HepG2 (cell line): Measurements from ENCODE around the gene EIF5. TPM values are rescaled to one million over a fixed set of nuclear protein-coding genes. Genes with fewer than 3 reads are reported as not detected.

Experiments used
- CAMTA2 ChIP-seq: sonication (generic); formaldehyde crosslinking; IDR thresholded peaks from 2 replicates; pipeline ENCODE4 v1.4.0; 2020; ENCODE audit warnings: mild to moderate bottlenecking, missing genetic modification reagents, borderline replicate concordance
- GATA4 ChIP-seq: sonication (generic); IDR thresholded peaks from 2 replicates; pipeline ENCODE4 v1.6.1; 2016; ENCODE audit warnings: antibody characterized with exemption, low read depth, borderline replicate concordance
- GATAD1 ChIP-seq: IDR thresholded peaks from 2 replicates; pipeline ENCODE4 v1.6.1; 2016; ENCODE audit warnings: missing genetic modification reagents, missing compliant biosample characterization
- SNAPC2 ChIP-seq: sonication (generic); formaldehyde crosslinking; IDR thresholded peaks from 2 replicates; pipeline ENCODE4 v1.8.1; 2022; ENCODE audit warnings: mild to moderate bottlenecking, missing genetic modification reagents
- STAT5B ChIP-seq: sonication (generic); formaldehyde crosslinking; IDR thresholded peaks from 2 replicates; pipeline ENCODE4 v1.4.0; 2020; ENCODE audit warnings: missing genetic modification reagents
- TBX2 ChIP-seq: sonication (generic); formaldehyde crosslinking; IDR thresholded peaks from 2 replicates; pipeline ENCODE4 v1.5.0; 2020; ENCODE audit warnings: missing genetic modification reagents, mild to moderate bottlenecking, borderline replicate concordance
- THAP7 ChIP-seq: sonication (generic); formaldehyde crosslinking; IDR thresholded peaks from 2 replicates; pipeline ENCODE4 v1.8.1; 2023; ENCODE audit warnings: mild to moderate bottlenecking, missing genetic modification reagents
- THYN1 ChIP-seq: sonication (generic); formaldehyde crosslinking; IDR thresholded peaks from 2 replicates; pipeline ENCODE4 v1.8.1; 2023; ENCODE audit warnings: low read depth, mild to moderate bottlenecking, moderate library complexity, missing genetic modification reagents, borderline replicate concordance
- TOPORS ChIP-seq: sonication (generic); formaldehyde crosslinking; IDR thresholded peaks from 2 replicates; pipeline ENCODE4 v1.8.0; 2023; ENCODE audit warnings: mild to moderate bottlenecking, missing genetic modification reagents
- ZNF12 ChIP-seq: sonication (generic); formaldehyde crosslinking; IDR thresholded peaks from 2 replicates; pipeline ENCODE4 v1.5.0; 2020; ENCODE audit warnings: missing genetic modification reagents
- ZNF143 ChIP-seq: sonication (generic); formaldehyde crosslinking; IDR thresholded peaks from 2 replicates; pipeline ENCODE4 v1.4.0; 2020; ENCODE audit warnings: missing genetic modification reagents
- ZNF296 ChIP-seq: sonication (generic); formaldehyde crosslinking; conservative IDR thresholded peaks from 2 replicates; pipeline ENCODE4 v1.5.0; 2020; ENCODE audit warnings: mild to moderate bottlenecking, missing genetic modification reagents
- ZNF770 ChIP-seq: sonication (generic); formaldehyde crosslinking; IDR thresholded peaks from 2 replicates; pipeline ENCODE4 v1.5.0; 2020; ENCODE audit warnings: mild to moderate bottlenecking, missing genetic modification reagents
- polyA plus RNA-seq, 8 experiments: library from polyadenylated mRNA; depleted of rRNA in 3 of 8; stranded (reverse) in 7 of 8; unstranded in 1 of 8; fragments of >200 nt; fragmentation: Illumina TruSeq in 4 of 8; extraction: Trizol in 4 of 8; gene quantifications; 2 replicates each; pipeline versions ENCODE4 v1.2.1 to v1.2.3, GENCODE V29; 2011 to 2016; ENCODE audit warnings: low read depth in 4 of 8, missing spikeins in 1 of 8, mixed read lengths in 1 of 8; ENCODE audit not compliant: insufficient read depth in 1 of 8
- total RNA-seq, 5 experiments: library from RNA; depleted of rRNA; stranded (reverse); fragments of >200 nt; fragmentation: Illumina TruSeq; extraction: Trizol; gene quantifications; 2 replicates each; pipeline ENCODE4 v1.2.3, GENCODE V29; 2016; ENCODE audit warnings: low read depth in 1 of 5
- TF ChIP-seq, protein P1 (sequence below): sonication (generic); formaldehyde crosslinking; IDR thresholded peaks from 2 replicates; pipeline ENCODE4 v1.4.0; 2020; ENCODE audit warnings: missing genetic modification reagents, mild to moderate bottlenecking, borderline replicate concordance
- TF ChIP-seq, protein P2 (sequence below): sonication (generic); formaldehyde crosslinking; IDR thresholded peaks from 2 replicates; pipeline ENCODE4 v1.8.0; 2022; ENCODE audit warnings: missing genetic modification reagents, mild to moderate bottlenecking, moderate library complexity, borderline replicate concordance
- TF ChIP-seq, protein P3 (sequence below): sonication (generic); formaldehyde crosslinking; IDR thresholded peaks from 2 replicates; pipeline ENCODE4 v1.4.0; 2020; ENCODE audit warnings: mild to moderate bottlenecking, missing genetic modification reagents

The EIF5 gene
- total and polyA plus RNA-seq, 2 of the 13 experiments (the other 11 are each of a cell fraction or from before 2014, with no cell fraction given): 189 to 281 TPM

DNA sequence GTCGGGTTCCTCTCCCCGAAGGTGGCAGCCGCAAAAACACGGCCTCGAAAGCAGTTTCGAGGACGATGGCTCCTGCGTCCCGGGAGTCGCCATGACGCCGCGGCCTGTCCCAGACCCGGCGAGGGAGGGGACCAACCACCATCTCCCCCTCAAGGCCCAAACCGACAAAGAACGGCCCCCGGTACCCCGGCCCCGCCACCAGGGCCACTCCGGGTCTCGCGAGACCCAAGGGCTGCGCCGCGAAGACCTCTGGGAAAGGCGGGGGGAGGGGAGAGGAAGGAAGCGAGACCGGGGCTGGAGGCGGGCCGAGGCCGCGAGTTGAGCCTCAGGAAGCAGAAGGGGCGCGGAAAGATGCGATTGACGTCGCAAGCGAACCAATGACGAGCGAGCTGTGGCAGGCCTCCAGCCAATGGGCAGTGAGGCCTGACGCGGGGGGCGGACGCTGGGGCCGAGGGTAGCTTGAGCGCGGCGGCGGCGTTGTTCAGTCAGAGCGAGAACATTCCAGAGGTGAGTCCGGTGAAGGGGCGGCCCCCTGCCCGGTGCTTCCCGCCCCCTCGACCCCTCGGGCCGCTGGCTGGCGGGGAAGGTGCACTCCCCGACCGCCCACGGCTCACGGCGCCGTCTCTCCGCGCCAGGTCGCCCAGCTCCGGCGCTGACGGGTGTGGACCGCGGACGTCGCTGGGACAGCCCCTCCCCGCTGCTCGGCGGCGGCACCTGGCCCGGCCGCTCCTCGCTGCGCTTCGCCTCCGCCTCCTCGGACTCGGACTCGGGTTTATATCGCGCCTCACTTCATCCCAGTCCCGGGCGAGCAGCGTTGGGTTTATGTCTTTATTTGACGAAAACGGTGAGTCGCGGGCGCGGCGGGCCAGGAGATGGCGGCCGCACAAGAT is at the start of gene EIF5 (continued):
- TF ChIP-seq ZNF770 (CRISPR knock-in tag) (no peak), GATAD1 (CRISPR knock-in tag) (peak; percentile 89), TBX2 (CRISPR knock-in tag) (peak; percentile 77), ZNF296 (CRISPR knock-in tag) (no peak; the same call in 1 of the 2 replicates), ZNF12 (CRISPR knock-in tag) (peak; percentile 11; the same call in 1 of the 2 replicates), ZNF143 (peak; percentile 95), THAP7 (CRISPR knock-in tag) (no peak), THYN1 (CRISPR knock-in tag) (no peak), GATA4 (peak; percentile 71; the same call in 1 of the 2 replicates), CAMTA2 (CRISPR knock-in tag) (0 out of 2 replicates have a peak, but pooled peaks have one; percentile 25), SNAPC2 (peak; percentile 10; the same call in 1 of the 2 replicates), STAT5B (CRISPR knock-in tag) (no peak), TOPORS (no peak; the same call in 1 of the 2 replicates)
- TF ChIP-seq, protein P1, sequence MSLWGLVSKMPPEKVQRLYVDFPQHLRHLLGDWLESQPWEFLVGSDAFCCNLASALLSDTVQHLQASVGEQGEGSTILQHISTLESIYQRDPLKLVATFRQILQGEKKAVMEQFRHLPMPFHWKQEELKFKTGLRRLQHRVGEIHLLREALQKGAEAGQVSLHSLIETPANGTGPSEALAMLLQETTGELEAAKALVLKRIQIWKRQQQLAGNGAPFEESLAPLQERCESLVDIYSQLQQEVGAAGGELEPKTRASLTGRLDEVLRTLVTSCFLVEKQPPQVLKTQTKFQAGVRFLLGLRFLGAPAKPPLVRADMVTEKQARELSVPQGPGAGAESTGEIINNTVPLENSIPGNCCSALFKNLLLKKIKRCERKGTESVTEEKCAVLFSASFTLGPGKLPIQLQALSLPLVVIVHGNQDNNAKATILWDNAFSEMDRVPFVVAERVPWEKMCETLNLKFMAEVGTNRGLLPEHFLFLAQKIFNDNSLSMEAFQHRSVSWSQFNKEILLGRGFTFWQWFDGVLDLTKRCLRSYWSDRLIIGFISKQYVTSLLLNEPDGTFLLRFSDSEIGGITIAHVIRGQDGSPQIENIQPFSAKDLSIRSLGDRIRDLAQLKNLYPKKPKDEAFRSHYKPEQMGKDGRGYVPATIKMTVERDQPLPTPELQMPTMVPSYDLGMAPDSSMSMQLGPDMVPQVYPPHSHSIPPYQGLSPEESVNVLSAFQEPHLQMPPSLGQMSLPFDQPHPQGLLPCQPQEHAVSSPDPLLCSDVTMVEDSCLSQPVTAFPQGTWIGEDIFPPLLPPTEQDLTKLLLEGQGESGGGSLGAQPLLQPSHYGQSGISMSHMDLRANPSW (CRISPR knock-in tag): no peak
- TF ChIP-seq, protein P2, sequence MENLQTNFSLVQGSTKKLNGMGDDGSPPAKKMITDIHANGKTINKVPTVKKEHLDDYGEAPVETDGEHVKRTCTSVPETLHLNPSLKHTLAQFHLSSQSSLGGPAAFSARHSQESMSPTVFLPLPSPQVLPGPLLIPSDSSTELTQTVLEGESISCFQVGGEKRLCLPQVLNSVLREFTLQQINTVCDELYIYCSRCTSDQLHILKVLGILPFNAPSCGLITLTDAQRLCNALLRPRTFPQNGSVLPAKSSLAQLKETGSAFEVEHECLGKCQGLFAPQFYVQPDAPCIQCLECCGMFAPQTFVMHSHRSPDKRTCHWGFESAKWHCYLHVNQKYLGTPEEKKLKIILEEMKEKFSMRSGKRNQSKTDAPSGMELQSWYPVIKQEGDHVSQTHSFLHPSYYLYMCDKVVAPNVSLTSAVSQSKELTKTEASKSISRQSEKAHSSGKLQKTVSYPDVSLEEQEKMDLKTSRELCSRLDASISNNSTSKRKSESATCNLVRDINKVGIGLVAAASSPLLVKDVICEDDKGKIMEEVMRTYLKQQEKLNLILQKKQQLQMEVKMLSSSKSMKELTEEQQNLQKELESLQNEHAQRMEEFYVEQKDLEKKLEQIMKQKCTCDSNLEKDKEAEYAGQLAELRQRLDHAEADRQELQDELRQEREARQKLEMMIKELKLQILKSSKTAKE (CRISPR knock-in tag): no peak
- TF ChIP-seq, protein P3, sequence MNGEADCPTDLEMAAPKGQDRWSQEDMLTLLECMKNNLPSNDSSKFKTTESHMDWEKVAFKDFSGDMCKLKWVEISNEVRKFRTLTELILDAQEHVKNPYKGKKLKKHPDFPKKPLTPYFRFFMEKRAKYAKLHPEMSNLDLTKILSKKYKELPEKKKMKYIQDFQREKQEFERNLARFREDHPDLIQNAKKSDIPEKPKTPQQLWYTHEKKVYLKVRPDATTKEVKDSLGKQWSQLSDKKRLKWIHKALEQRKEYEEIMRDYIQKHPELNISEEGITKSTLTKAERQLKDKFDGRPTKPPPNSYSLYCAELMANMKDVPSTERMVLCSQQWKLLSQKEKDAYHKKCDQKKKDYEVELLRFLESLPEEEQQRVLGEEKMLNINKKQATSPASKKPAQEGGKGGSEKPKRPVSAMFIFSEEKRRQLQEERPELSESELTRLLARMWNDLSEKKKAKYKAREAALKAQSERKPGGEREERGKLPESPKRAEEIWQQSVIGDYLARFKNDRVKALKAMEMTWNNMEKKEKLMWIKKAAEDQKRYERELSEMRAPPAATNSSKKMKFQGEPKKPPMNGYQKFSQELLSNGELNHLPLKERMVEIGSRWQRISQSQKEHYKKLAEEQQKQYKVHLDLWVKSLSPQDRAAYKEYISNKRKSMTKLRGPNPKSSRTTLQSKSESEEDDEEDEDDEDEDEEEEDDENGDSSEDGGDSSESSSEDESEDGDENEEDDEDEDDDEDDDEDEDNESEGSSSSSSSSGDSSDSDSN (CRISPR knock-in tag): peak; percentile 93
